ENCODE results near the gene CCR7. TPM values are rescaled to one million over a fixed set of nuclear protein-coding genes. Genes with fewer than 3 reads are reported as not detected.

The CCR7 gene
- total RNA-seq, 2 donors from 2014 or later, result 0.53 TPM; not detected in 1

GRCh38 chr17:40533896-40534295 lies 31.4 kb downstream of the CCR7 start:
- Histone ChIP-seq H3K4me3 (ENCODE audit: low read length) (no peak overlapping the region), H3K36me3 (ENCODE audit: control insufficient read depth, insufficient read depth, low read length) (no peaks in the 10 kb centered on the region), H3K4me1 (ENCODE audit: control insufficient read depth, insufficient read depth, low read length) (no peaks in the 10 kb centered on the region), H3K27me3 (ENCODE audit: control insufficient read depth, insufficient read depth, low read length, poor library complexity, severe bottlenecking) (no peaks in the 10 kb centered on the region), H3K27ac (ENCODE audit: low read depth, low read length) (no peak overlapping the region), H3K9ac (ENCODE audit: extremely low read depth, low read length, poor library complexity, severe bottlenecking) (no peak overlapping the region), H3K9me3 (ENCODE audit: control insufficient read depth, low read length) (no peaks in the 10 kb centered on the region)
- 88 to 100% methylated on average over 3 to 4 of the region's 4 CpGs for WGBS, 2 experiments (ENCODE audit: insufficient coverage in 1 of 2, insufficient read length in 1 of 2)
- no peak for DNase-seq
- Mint-ChIP-seq H3K36me3 (ENCODE audit: low read depth) (no peaks in the 10 kb centered on the region), H3K27ac (no peak overlapping the region), H3K9me3 (no peaks in the 10 kb centered on the region), H3K4me1 (peaks cover 4% of the 10 kb centered on the region), H3K27me3 (ENCODE audit: insufficient read depth) (peaks cover 36% of the 10 kb centered on the region), H3K4me3 (no peak overlapping the region)
- no peak for TF ChIP-seq CTCF (conservative IDR thresholded peaks at IDR 0.05)

DNA sequence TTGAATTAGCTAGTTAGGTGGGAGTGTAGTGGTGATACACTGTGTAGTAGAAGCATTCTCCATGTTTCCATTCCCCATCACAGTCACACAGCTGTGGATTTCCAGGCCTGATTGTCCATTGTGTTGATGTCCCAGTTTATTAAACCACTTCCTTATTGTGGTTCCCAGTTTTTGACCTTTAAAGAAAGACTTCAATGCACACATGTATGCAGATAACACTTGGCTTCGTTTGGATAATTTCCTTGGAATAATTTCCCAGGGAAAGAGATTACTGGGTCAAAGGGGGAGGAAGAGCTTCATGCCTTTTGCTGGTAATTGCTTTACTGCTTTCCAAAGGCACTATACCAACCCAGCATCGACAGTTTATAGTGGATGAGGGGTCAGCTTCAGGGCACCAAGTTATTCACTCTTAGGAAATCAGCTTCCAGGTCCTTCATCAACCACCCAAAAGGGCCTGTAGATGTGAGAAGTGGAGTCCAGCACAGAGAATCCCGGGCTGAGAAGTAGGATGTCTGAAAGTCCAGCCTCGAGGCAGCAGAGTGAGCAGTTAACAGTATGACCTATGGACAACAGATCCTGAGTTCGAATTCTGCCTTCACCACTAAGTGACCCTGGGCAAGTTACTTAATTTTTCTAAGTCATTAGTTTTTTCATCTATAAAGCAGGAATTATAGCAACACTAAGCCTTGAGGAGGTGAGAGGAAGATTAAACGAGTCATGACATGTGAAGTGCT lies 32.6 kb downstream of the CCR7 start:
- H3K4me1 Mint-ChIP-seq, result peaks cover 8% of the 10 kb centered on the region
- Histone ChIP-seq H3K4me3 (ENCODE audit: low read length) (no peak overlapping the region), H3K27ac (ENCODE audit: low read depth, low read length) (no peak overlapping the region), H3K27me3 (ENCODE audit: control insufficient read depth, insufficient read depth, low read length, poor library complexity, severe bottlenecking) (no peaks in the 10 kb centered on the region), H3K9me3 (ENCODE audit: control insufficient read depth, low read length) (no peaks in the 10 kb centered on the region), H3K9ac (ENCODE audit: extremely low read depth, low read length, poor library complexity, severe bottlenecking) (no peak overlapping the region), H3K4me1 (ENCODE audit: control insufficient read depth, insufficient read depth, low read length) (no peaks in the 10 kb centered on the region), H3K36me3 (ENCODE audit: control insufficient read depth, insufficient read depth, low read length) (no peaks in the 10 kb centered on the region)
- peak; percentile 44 for DNase-seq
- H3K27ac Mint-ChIP-seq, result no peak overlapping the region
- no peak for TF ChIP-seq CTCF (conservative IDR thresholded peaks at IDR 0.05)
- WGBS, 2 experiments (ENCODE audit: insufficient coverage in 1 of 2, insufficient read length in 1 of 2), result 82 to 100% methylated on average over 1 to 5 of the region's 6 CpGs
- H3K36me3 Mint-ChIP-seq (ENCODE audit: low read depth), result no peaks in the 10 kb centered on the region
- H3K4me3 Mint-ChIP-seq, result no peak overlapping the region
- no peaks in the 10 kb centered on the region for H3K9me3 Mint-ChIP-seq
- H3K27me3 Mint-ChIP-seq (ENCODE audit: insufficient read depth), result peaks cover 26% of the 10 kb centered on the region

GRCh38 chr17:40531051-40531991 lies 34.0 kb downstream of the CCR7 start:
- no peaks in the 10 kb centered on the region for H3K27me3 ChIP-seq (ENCODE audit: control insufficient read depth, insufficient read depth, low read length, poor library complexity, severe bottlenecking)
- H3K27ac ChIP-seq (ENCODE audit: low read depth, low read length), result no peak overlapping the region
- no peak overlapping the region for H3K4me3 ChIP-seq (ENCODE audit: low read length)
- H3K36me3 Mint-ChIP-seq (ENCODE audit: low read depth), result no peaks in the 10 kb centered on the region
- no peak overlapping the region for H3K4me3 Mint-ChIP-seq
- H3K36me3 ChIP-seq (ENCODE audit: control insufficient read depth, insufficient read depth, low read length), result no peaks in the 10 kb centered on the region
- WGBS, 2 experiments (ENCODE audit: insufficient coverage in 1 of 2, insufficient read length in 1 of 2), result 90 to 92% methylated on average over 11 to 15 of the region's 15 CpGs
- no peaks in the 10 kb centered on the region for H3K9me3 Mint-ChIP-seq
- H3K9ac ChIP-seq (ENCODE audit: extremely low read depth, low read length, poor library complexity, severe bottlenecking), result no peak overlapping the region
- H3K4me1 Mint-ChIP-seq, result peaks cover 8% of the 10 kb centered on the region
- no peak overlapping the region for H3K27ac Mint-ChIP-seq
- no peaks in the 10 kb centered on the region for H3K9me3 ChIP-seq (ENCODE audit: control insufficient read depth, low read length)
- TF ChIP-seq CTCF (conservative IDR thresholded peaks at IDR 0.05), result no peak
- no peaks in the 10 kb centered on the region for H3K4me1 ChIP-seq (ENCODE audit: control insufficient read depth, insufficient read depth, low read length)
- DNase-seq, result peak; percentile 61
- H3K27me3 Mint-ChIP-seq (ENCODE audit: insufficient read depth), result peaks cover 13% of the 10 kb centered on the region

All from endodermal cell (in vitro differentiated cells).